GM23338 (cell line): ENCODE measurements around the gene CRYAA.
"Not testable (repeated sequence)": the region's sequence is repeated elsewhere in the genome, so short reads cannot be mapped to it uniquely, and the experiment has no call there.

Source experiments
- CREB1 ChIP-seq: fragments of 250-450 bp; sonication (Bioruptor Pico); IDR thresholded peaks from 2 replicates; pipeline ENCODE4 v1.5.0; 2020; ENCODE audit warnings: low read depth, mild to moderate bottlenecking, moderate library complexity
- ETS1 ChIP-seq: IDR thresholded peaks from 2 replicates; pipeline ENCODE4 v1.6.1; 2016; ENCODE audit warnings: antibody characterized with exemption
- EZH2 ChIP-seq: fragments of 200-600 bp; sonication (generic); IDR thresholded peaks from one replicate; pipeline ENCODE4 v1.8.0; 2017; ENCODE audit warnings: antibody characterized with exemption, mild to moderate bottlenecking, low read depth; ENCODE audit not compliant: unreplicated experiment
- EZH2phosphoT487 ChIP-seq: fragments of 200-600 bp; sonication (generic); IDR thresholded peaks from one replicate; pipeline ENCODE4 v1.8.1; 2018; ENCODE audit warnings: antibody characterized with exemption; ENCODE audit not compliant: unreplicated experiment
- JUNB ChIP-seq: IDR thresholded peaks from one replicate; pipeline ENCODE4 v1.6.1; 2016; ENCODE audit warnings: antibody characterized with exemption; ENCODE audit not compliant: unreplicated experiment
- NANOG ChIP-seq: IDR thresholded peaks from 2 replicates; pipeline ENCODE4 v1.6.1; 2016; ENCODE audit warnings: antibody characterized with exemption, borderline replicate concordance
- POLR2AphosphoS5 ChIP-seq: IDR thresholded peaks from 2 replicates; pipeline ENCODE4 v1.6.1; 2016; ENCODE audit warnings: antibody characterized with exemption, low read depth
- REST ChIP-seq: IDR thresholded peaks from one replicate; pipeline ENCODE4 v1.6.1; 2018; ENCODE audit warnings: antibody characterized with exemption; ENCODE audit not compliant: unreplicated experiment
- STAT1 ChIP-seq: IDR thresholded peaks from one replicate; pipeline ENCODE4 v1.6.1; 2016; ENCODE audit warnings: antibody characterized with exemption; ENCODE audit not compliant: unreplicated experiment
- ZNF114 ChIP-seq: fragments of 250-450 bp; sonication (Bioruptor Pico); IDR thresholded peaks from 2 replicates; pipeline ENCODE4 v1.5.0; 2020; ENCODE audit warnings: mild to moderate bottlenecking, moderate library complexity
- TF ChIP-seq, protein P1 (sequence below), 2 experiments: fragments of 200-600 bp in 1 of 2; sonication (generic) in 1 of 2; conservative IDR thresholded peaks; 2 replicates each; pipeline versions ENCODE4 v1.5.1 to v1.6.1; 2016 to 2017; ENCODE audit warnings: antibody characterized with exemption in 2 of 2, low read depth in 2 of 2, mild to moderate bottlenecking in 2 of 2, moderate library complexity in 1 of 2

- not testable (repeated sequence) for TF ChIP-seq EZH2phosphoT487; CREB1 (CRISPR knock-in tag); POLR2AphosphoS5; EZH2; ZNF114 (CRISPR knock-in tag); JUNB; REST; ETS1; STAT1; NANOG
- TF ChIP-seq, protein P1, sequence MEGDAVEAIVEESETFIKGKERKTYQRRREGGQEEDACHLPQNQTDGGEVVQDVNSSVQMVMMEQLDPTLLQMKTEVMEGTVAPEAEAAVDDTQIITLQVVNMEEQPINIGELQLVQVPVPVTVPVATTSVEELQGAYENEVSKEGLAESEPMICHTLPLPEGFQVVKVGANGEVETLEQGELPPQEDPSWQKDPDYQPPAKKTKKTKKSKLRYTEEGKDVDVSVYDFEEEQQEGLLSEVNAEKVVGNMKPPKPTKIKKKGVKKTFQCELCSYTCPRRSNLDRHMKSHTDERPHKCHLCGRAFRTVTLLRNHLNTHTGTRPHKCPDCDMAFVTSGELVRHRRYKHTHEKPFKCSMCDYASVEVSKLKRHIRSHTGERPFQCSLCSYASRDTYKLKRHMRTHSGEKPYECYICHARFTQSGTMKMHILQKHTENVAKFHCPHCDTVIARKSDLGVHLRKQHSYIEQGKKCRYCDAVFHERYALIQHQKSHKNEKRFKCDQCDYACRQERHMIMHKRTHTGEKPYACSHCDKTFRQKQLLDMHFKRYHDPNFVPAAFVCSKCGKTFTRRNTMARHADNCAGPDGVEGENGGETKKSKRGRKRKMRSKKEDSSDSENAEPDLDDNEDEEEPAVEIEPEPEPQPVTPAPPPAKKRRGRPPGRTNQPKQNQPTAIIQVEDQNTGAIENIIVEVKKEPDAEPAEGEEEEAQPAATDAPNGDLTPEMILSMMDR (conservative IDR thresholded peaks at IDR 0.05; ENCODE audit: low read depth in 2 of 2): not testable (repeated sequence)
Observed at GRCh38 chr21:43147999-43148398, 20.8 kb upstream of the CRYAA start.
